ENCODE results near the gene C19orf85.
"Not testable (repeated sequence)": the region's sequence is repeated elsewhere in the genome, so short reads cannot be mapped to it uniquely, and the experiment has no call there.

The C19orf85 gene

DNA sequence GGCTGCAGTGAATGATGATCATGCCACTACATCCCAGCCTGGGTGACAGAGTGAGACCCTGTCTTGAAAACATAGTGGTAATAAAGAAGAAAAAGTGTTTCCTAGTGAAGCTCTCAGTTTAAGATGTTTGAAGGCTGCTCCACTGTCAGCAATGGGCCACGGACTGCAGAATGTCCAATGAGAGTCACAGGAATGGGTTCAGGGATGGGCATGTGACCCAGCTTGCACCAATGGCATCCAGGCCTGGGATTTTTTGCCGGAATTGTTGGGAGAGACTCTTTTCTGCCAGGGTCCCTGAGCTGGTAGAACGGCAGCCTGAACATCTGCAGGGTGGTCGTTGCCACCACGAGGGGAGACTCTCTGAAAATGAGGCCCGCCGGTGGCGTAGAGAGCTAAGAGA, 27.7 kb downstream of the C19orf85 start:
- DNase-seq, result no peak

DNA sequence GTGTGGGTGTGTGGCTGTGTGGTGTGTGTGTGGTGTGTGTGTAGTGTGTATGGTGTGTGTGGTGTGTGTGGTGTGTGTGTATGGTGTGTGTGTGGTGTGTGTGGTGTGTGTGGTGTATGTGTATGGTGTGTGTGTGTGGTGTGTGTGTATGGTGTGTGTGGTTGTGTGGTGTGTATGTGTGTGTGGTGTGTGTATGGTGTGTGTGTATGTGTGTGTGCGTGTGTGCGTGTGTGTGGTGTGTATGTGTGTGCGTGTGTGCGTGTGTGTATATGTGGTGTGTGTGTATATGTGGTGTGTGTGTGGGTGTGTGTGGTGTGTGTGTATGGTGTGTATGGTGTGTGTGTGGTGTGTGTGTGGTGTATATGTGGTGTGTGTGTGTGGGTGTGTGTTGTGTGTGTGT, 29.5 kb downstream of the C19orf85 start:
- DNase-seq, result no peak

DNA sequence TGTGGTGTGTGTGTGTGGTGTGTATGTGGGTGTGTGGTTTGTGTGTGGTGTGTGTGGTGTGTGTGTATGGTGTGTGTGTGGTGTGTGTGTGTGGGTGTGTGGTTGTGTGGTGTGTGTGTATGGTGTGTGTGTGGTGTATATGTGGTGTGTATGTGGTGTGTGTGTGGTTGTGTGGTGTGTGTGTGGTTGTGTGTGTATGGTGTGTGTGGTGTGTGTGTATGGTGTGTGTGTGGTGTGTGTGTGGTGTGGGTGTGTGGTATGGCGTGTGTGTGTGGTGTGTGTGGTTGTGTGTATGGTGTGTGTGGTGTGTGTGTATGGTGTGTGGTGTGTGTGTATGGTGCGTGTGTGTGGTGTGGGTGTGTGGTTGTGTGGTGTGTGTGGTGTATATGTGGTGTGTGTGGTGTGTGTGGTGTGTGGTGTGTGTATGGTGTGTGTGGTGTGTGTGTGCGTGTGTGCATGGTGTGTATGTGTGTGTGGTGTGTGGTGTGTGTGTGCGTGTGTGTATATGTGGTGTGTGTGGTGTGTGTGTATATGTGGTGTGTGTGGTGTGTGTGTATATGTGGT, 30.1 kb downstream of the C19orf85 start:
- no peak for DNase-seq

DNA sequence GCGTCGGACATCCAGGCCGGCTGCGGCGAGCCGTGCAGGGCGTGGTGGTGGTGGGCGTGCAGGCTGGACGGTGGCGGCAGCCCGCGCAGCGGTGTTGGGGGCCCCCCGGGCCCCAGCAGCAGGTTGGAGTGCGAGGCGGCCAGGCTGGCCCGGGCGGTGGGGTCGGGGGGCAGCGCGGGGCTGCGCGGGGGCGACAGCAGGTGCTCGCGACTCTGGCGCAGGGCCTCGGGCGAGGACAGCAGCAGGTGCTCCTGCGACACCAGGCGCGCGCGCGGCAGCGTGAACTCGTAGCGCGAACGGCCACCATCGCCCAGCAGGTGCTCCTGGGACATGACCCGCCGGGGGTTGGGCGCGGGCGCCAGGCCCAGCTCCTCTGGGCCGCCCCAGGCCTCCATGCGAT, 31.3 kb downstream of the C19orf85 start:
- no peak for DNase-seq

DNA sequence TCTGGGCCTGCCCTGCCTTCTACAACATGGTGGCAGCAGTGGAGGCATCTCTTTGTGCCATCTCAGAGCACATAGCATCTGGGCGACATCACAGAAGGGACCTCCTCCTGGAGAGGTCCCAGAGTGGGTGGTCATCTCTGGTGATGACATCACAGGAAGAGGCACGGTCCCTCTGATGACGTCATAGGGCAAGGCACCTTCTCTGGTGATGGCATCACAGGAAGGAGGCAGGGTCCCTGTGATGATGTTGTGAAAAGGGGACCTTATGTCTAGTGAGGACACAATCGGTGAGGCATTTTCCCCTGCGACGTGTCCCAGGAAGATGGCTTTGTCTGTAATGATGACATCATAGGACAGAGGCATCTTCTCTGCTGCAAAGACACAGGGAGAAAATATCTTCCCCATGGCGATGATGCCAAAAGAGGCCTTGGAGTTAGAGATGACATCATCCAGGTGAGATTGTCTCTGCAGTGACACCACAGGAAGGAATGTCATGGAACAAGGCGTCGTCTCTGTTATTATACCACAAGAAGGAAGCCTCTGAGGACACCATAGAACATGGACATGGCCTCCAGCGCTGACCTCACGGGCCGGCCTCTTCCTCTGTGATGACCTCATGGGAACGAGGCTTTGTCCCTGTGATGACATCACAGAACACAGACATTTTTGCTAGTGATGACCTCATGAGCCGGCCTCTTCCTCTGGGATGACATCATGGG, 32.2 kb downstream of the C19orf85 start:
- no peak for DNase-seq

DNA sequence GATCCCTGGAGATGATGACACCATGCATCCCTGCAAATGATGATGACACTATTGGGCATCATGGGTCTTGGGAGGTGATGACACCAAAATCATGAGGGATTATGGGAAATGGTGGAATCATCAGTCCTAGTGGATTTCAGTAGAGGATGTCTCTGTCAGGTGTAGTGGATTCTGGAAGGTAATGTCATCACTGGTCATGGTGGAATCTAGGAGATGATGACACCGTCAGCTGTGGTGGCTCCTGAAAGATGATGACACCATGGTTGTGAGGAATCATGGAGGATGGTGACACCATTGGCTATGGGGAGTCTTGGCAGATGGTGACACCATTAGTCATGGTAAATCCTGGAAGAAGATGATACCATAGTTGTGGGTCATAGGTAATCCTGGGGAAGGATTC, 33.4 kb downstream of the C19orf85 start:
- DNase-seq, result no peak

DNA sequence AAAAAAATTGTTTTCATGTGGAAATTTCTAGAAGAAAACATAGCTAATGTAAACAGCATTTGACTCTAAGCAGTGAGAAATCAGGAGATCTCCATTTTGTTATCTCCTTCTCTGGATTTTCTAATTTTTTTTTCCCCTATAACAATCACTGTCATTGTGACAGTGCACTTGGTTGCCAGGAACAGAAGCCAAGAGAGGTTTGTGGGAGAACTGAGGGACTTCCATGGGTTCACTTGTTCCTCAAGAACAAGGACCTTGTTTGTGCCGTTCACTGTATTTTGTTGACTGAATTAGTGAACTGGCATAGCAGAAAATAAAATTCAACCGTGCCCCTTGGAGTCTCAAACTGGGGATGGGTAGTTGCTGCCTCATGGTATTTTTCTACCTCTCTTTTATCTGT, 38.5 kb downstream of the C19orf85 start:
- DNase-seq, result no peak

DNA sequence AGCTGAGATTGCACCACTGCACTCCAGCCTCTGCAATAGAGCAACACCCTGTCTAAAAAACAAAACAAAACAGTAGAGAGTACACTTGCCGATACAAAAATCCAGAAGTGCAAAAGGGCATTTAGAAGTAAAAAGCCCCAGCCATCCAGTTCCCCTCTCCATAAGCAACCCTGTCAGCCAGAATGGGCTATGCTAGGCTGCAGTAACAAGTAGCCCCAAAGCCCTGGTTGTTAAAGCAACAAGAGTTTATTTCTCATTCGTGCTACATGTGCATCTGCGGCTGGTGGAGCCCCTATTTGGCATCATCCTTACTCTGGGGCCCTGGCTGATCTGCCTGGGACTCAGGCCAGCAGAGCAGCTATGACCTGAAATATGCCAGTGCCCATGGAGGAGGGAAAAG, 40.0 kb downstream of the C19orf85 start:
- DNase-seq, result no peak

DNA sequence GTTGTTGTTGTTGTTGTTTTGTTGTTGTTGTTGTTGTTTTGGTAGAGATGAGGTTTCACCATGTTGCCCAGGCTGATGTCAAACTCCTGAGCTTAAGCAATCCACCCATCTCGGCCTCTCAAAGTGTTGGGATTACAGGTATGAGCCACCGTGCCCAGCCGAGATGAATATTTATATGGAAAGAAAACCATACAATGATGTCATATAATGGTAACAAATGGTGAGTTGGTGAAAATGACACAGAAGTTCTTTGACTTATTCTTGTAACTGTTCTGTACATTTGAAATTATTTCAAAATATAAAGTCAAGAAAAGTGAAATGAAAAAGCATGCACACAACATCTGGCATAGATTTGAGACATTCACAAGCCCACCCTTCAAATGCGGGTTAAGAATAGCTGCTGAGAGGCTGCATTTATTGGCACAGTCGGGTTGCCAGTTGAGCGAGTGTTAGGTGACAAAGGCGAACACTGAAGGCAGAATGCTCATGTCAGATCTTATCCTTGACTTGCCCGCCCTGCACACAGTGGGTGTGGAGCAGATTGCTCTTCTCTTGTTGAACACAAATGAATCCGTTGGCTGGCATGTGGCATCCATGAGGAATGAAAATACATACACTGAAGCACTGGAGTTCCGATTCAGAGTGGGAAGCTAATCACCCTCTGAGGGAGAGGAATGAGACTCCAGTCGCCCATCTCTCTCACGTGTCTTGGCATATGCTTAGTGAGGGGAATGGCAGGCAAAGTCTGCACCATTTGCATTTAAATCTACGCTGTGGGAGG, 41.1 kb downstream of the C19orf85 start:
- no peak for DNase-seq

DNA sequence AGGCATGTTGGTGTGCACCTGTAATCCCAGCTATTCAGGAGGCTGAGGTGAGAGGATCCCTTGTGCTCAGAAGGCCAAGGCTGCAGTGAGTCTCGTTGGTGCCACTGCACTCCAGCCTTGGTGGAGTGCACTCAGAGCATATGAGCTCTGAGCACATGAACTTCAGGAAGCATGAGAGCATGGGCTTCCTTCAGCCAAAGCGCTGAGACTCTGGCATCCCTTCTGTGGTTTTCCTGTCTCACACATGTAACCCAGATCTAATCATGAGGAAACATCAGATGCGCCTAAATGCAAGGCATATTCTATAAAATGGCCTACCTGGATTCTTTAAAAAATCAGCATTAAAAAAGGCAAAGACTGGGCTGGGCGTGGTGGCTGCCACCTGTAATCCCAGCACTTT, 43.3 kb downstream of the C19orf85 start:
- not testable (repeated sequence) for DNase-seq

DNA sequence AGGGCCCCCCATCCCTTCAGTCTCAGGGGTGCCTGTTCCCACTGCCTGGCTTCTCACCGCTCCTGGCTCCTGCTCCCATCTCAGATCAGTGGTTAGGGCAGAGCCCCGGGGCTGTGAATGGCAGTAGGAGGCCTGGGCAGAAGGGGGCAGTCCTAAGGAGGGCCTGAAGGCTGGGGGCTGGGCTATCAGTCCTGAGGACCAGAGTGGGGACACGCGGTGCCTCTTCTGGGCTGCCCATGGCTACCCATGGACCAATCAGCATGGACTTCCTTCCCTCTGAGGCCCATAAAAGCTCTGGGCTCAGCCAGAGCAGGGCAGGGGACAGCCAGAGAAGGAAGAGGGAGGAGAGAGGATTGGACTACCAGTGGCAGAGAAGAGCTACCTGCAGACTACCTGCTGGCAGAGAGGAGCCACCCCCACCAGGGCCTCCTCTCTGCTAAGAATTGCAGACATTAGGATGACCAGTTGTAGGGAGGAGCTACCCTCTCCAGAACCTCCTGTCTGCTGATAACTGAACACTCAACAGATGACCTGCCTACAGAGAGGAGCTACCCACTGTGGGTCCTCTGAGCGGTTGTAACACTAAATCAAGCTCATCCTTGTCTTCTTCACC, 44.8 kb downstream of the C19orf85 start:
- DNase-seq, result no peak

DNA sequence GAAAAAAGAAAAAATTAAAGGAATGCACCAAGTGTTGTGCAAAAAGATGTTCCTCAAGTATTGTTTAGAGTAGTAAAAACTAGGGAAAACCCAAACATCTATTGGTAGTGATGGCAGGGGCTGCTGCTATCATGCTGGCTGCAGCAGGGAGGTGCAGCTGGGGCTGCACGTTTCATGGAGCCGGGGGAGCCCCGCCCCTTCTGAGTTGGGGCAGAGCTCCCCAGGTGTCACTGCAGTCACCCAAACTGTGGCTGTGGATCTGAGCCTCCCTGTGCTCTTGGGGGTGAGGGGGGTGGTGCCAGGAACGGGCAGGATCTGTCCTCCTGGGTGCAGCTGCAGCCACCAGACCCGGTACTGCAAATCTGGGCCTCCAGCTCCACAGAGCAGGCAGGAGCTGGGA, 45.4 kb downstream of the C19orf85 start:
- no peak for DNase-seq

DNA sequence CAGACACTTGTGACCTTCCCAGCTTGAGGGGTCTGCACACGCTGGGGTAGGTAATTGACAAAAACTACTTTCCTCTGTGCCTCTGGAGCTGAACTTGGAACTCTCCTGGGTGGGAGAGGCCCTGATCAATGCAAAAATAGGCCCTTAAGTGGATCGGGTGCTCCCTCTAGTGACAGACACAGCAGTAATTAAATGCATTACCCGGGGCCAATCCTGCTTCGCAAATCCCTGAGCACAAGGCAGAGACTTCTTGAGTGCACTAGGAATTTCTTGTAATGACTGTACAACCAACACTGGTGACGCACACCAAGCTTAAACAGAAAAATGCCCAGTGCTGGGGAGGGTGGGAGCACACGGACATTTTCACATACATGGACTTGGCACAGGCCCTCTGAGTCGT, 46.4 kb downstream of the C19orf85 start:
- peak in 3 of 4 experiments; percentile 8 to 14 (median 14) for DNase-seq

Data from activated CD4-positive, CD25-positive, alpha-beta regulatory T cell (primary cell).